ENCODE results near the gene TRAPPC10. TPM values are rescaled to one million over a fixed set of nuclear protein-coding genes. Genes with fewer than 3 reads are reported as not detected.

Gene TRAPPC10
- total RNA-seq, 5 donors from 2014 or later (not counting 1 experiment from before 2014, with no cell fraction given), result 82.5 to 144 (median 92.2) TPM

DNA sequence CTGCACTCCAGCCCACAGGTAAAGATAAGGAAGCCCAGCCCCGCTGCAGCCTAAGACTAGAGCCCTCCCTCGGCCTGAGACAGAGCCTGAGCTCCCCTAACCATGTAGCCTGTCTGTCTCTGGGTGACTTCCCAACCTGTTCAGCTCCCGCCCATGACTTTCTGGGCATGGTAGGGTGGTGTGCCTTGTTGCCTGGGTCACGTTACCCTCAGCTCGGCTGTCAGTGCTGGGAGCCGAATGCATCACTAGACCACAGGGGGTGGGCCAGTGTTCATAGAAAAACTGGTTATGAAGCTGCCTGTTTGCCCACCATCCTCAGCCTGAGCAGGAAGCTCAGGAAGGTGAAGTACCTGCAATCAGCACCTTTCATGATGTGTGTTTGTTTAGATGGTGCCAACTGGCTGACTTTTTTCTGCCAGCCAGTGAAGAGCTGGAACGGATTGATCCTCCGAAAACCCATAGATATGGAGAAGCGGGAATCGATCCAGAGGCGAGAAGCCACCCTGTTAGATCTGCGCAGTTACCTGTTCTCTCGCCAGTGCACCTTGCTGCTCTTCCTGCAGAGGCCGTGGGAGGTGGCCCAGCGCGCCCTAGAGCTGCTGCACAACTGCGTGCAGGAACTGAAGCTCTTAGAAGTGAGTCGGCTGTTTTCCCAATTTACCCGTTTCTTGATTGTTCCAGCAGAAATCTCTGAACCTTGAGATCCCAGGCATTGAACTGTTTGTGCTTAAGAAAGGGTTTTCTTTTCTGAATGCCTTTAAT is 51.2 kb downstream of the TRAPPC10 start:
- peaks cover 35 to 59% (median 44%) of the 10 kb centered on the region in 3 donors for H3K4me1 Mint-ChIP-seq
- H3K36me3 Mint-ChIP-seq, result peaks cover 47% of the 10 kb centered on the region
- 87% methylated on average over 14 of the region's 19 CpGs for WGBS (ENCODE audit: insufficient coverage)
- ChIA-PET POLR2A (interaction anchor here (0.5 to 0.6 kb wide), 2 partner anchors 15 to 365 kb away, joined by 3 to 4 read pairs; no protein-coding TSS in a partner anchor), CTCF (interaction anchor here (0.5 to 1.0 kb wide), 3 partner anchors 42 to 1089 kb away, joined by 3 read pairs; no protein-coding TSS in a partner anchor)
- no peaks in the 10 kb centered on the region for H3K9me3 Mint-ChIP-seq
- H3K27ac Mint-ChIP-seq, result peak overlapping the region; percentile 79 to 81
- ATAC-seq (replicated peaks in 1 of 4) (no peak), DNase-seq (peak in 3 of 35 experiments; percentile 14 to 33 (median 31))
- H3K9me3 ChIP-seq, result no peaks in the 10 kb centered on the region
- H3K36me3 ChIP-seq (ENCODE audit: control insufficient read depth in 2 of 2, extremely low read depth in 1 of 2, insufficient read depth in 1 of 2, low read length in 1 of 2), result peaks cover 6 to 66% of the 10 kb centered on the region in 2 donors
- H3K27me3 ChIP-seq (replicated peaks in 1 of 2; ENCODE audit: control insufficient read depth in 2 of 2, extremely low read depth in 1 of 2, insufficient read depth in 2 of 2, low read length in 1 of 2), result no peaks in the 10 kb centered on the region
- H3K4me1 ChIP-seq (ENCODE audit: control insufficient read depth in 1 of 2, extremely low read depth in 1 of 2, insufficient read depth in 2 of 2, low read length in 2 of 2), result peaks cover 8 to 39% of the 10 kb centered on the region in 2 experiments
- no peak overlapping the region for H3K4me3 Mint-ChIP-seq
- H3K4me3 ChIP-seq (ENCODE audit: control insufficient read depth in 1 of 2, extremely low read depth in 1 of 2, low read length in 1 of 2), result no peak overlapping the region
- no peaks in the 10 kb centered on the region for H3K27me3 Mint-ChIP-seq
- H3K27ac ChIP-seq (ENCODE audit: low read length), result no peak overlapping the region

DNA sequence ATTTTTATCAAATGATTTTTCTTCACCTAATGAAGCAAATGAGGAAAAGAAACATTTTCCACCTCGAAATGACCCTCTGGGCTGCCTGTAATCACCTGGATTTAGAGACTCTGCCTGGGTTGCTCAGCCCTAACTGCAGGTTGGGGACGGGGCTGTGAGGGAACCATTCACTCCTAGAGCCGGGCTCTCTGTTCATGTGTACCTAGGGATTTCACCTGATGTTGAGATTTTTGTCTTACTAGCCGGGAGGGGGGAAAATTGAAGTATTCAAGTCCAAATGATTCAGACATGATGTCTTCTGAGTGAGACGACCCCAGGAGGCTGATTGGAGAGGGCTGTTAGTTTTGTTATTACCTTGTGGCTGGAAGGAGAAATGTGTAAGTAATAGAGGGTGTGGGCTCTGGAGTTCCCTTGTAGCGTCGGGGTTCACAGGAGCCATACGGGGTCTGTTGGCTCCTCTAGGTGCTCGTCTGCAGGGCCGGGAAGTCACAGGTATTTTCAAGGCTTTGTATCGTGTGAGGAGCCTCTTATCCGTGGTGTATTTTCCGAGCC is 52.8 kb downstream of the TRAPPC10 start:
- no peaks in the 10 kb centered on the region for H3K27me3 Mint-ChIP-seq
- no peaks in the 10 kb centered on the region for H3K9me3 ChIP-seq
- H3K4me1 ChIP-seq (ENCODE audit: control insufficient read depth in 1 of 2, extremely low read depth in 1 of 2, insufficient read depth in 2 of 2, low read length in 2 of 2), result peaks cover 8 to 33% of the 10 kb centered on the region in 2 experiments
- H3K4me3 Mint-ChIP-seq, result peak overlapping the region; percentile 19 to 74 (median 53)
- WGBS (ENCODE audit: insufficient coverage), result 37% methylated on average over 11 of the region's 13 CpGs
- peaks cover 33 to 54% (median 45%) of the 10 kb centered on the region in 3 donors for H3K4me1 Mint-ChIP-seq
- peaks cover 43% of the 10 kb centered on the region for H3K36me3 Mint-ChIP-seq
- POLR2A ChIA-PET, result no interaction called here
- H3K27ac ChIP-seq (ENCODE audit: low read length), result peak overlapping the region; percentile 92
- H3K27ac Mint-ChIP-seq, result peak overlapping the region; percentile 93 to 96
- ATAC-seq (replicated peaks in 1 of 4) (peak in 3 of 4 experiments; percentile 10 to 30 (median 21)), DNase-seq (no peak)
- H3K4me3 ChIP-seq (ENCODE audit: control insufficient read depth in 1 of 2, extremely low read depth in 1 of 2, low read length in 1 of 2), result no peak overlapping the region
- no peaks in the 10 kb centered on the region for H3K27me3 ChIP-seq (replicated peaks in 1 of 2; ENCODE audit: control insufficient read depth in 2 of 2, extremely low read depth in 1 of 2, insufficient read depth in 2 of 2, low read length in 1 of 2)
- peaks cover 2 to 66% of the 10 kb centered on the region in 2 donors for H3K36me3 ChIP-seq (ENCODE audit: control insufficient read depth in 2 of 2, extremely low read depth in 1 of 2, insufficient read depth in 1 of 2, low read length in 1 of 2)
- no peaks in the 10 kb centered on the region for H3K9me3 Mint-ChIP-seq
- CTCF ChIA-PET, result interaction anchor here in 1 of 2 donors (0.6 to 2.7 kb wide), 6 partner anchors 11 to 51 kb away, joined by 3 to 22 read pairs (median 4); no protein-coding TSS in a partner anchor

GRCh38 chr21:44065428-44065827 is 53.3 kb downstream of the TRAPPC10 start:
- no peaks in the 10 kb centered on the region for H3K9me3 ChIP-seq
- Mint-ChIP-seq H3K27me3 (no peaks in the 10 kb centered on the region), H3K9me3 (no peaks in the 10 kb centered on the region), H3K4me1 (peaks cover 33 to 55% (median 47%) of the 10 kb centered on the region in 3 donors), H3K4me3 (peak overlapping the region; percentile 53 to 74 (median 62)), H3K36me3 (peaks cover 44% of the 10 kb centered on the region), H3K27ac (peak overlapping the region; percentile 93 to 96)
- peak overlapping the region; percentile 92 for H3K27ac ChIP-seq (ENCODE audit: low read length)
- 24% methylated on average over 7 of the region's 9 CpGs for WGBS (ENCODE audit: insufficient coverage)
- peak; percentile 41 to 96 (median 88) for DNase-seq
- peak; percentile 94 to 100 (median 100) for ATAC-seq (replicated peaks in 1 of 4)
- ChIA-PET CTCF (interaction anchor here in 1 of 2 donors (0.6 to 2.7 kb wide), 4 partner anchors 11 to 52 kb away, joined by 3 to 22 read pairs (median 4); no protein-coding TSS in a partner anchor), POLR2A (interaction anchor here in 1 of 2 donors (0.9 kb wide), 1 partner anchor 275 kb away, joined by 3 read pairs; no protein-coding TSS in a partner anchor)
- no peaks in the 10 kb centered on the region for H3K27me3 ChIP-seq (replicated peaks in 1 of 2; ENCODE audit: control insufficient read depth in 2 of 2, extremely low read depth in 1 of 2, insufficient read depth in 2 of 2, low read length in 1 of 2)
- no peak overlapping the region for H3K4me3 ChIP-seq (ENCODE audit: control insufficient read depth in 1 of 2, extremely low read depth in 1 of 2, low read length in 1 of 2)
- peaks cover 4 to 70% of the 10 kb centered on the region in 2 donors for H3K36me3 ChIP-seq (ENCODE audit: control insufficient read depth in 2 of 2, extremely low read depth in 1 of 2, insufficient read depth in 1 of 2, low read length in 1 of 2)
- H3K4me1 ChIP-seq (ENCODE audit: control insufficient read depth in 1 of 2, extremely low read depth in 1 of 2, insufficient read depth in 2 of 2, low read length in 2 of 2), result peaks cover 8 to 33% of the 10 kb centered on the region in 2 experiments

GRCh38 chr21:44066116-44066515 is 54.0 kb downstream of the TRAPPC10 start:
- H3K27ac Mint-ChIP-seq, result peak overlapping the region; percentile 93 to 96
- no peaks in the 10 kb centered on the region for H3K27me3 ChIP-seq (replicated peaks in 1 of 2; ENCODE audit: control insufficient read depth in 2 of 2, extremely low read depth in 1 of 2, insufficient read depth in 2 of 2, low read length in 1 of 2)
- ChIA-PET CTCF (interaction anchor here in 1 of 2 donors (0.6 to 2.7 kb wide), 3 partner anchors 10 to 52 kb away, joined by 3 to 22 read pairs (median 5); no protein-coding TSS in a partner anchor), POLR2A (interaction anchor here (0.6 to 0.9 kb wide), 2 partner anchors 14 to 274 kb away, joined by 3 read pairs; no protein-coding TSS in a partner anchor)
- H3K36me3 Mint-ChIP-seq, result peaks cover 45% of the 10 kb centered on the region
- H3K4me3 ChIP-seq (ENCODE audit: control insufficient read depth in 1 of 2, extremely low read depth in 1 of 2, low read length in 1 of 2), result no peak overlapping the region
- peak overlapping the region; percentile 92 for H3K27ac ChIP-seq (ENCODE audit: low read length)
- H3K9me3 ChIP-seq, result no peaks in the 10 kb centered on the region
- H3K4me3 Mint-ChIP-seq, result peak overlapping the region in 2 of 3 donors; percentile 53 to 74
- peaks cover 6 to 73% of the 10 kb centered on the region in 2 donors for H3K36me3 ChIP-seq (ENCODE audit: control insufficient read depth in 2 of 2, extremely low read depth in 1 of 2, insufficient read depth in 1 of 2, low read length in 1 of 2)
- no peaks in the 10 kb centered on the region for H3K9me3 Mint-ChIP-seq
- peaks cover 33 to 56% (median 48%) of the 10 kb centered on the region in 3 donors for H3K4me1 Mint-ChIP-seq
- H3K27me3 Mint-ChIP-seq, result no peaks in the 10 kb centered on the region
- DNase-seq, result no peak
- no peak for ATAC-seq (replicated peaks in 1 of 4)
- WGBS (ENCODE audit: insufficient coverage), result 84% methylated on average over 6 of the region's 10 CpGs
- peaks cover 8 to 33% of the 10 kb centered on the region in 2 experiments for H3K4me1 ChIP-seq (ENCODE audit: control insufficient read depth in 1 of 2, extremely low read depth in 1 of 2, insufficient read depth in 2 of 2, low read length in 2 of 2)

- no peaks in the 10 kb centered on the region for H3K27me3 Mint-ChIP-seq
- H3K36me3 Mint-ChIP-seq, result peaks cover 51% of the 10 kb centered on the region
- ATAC-seq (replicated peaks in 1 of 4) (no peak), DNase-seq (no peak)
- H3K4me1 ChIP-seq (ENCODE audit: control insufficient read depth in 1 of 2, extremely low read depth in 1 of 2, insufficient read depth in 2 of 2, low read length in 2 of 2), result peaks cover 8 to 33% of the 10 kb centered on the region in 2 experiments
- ChIA-PET CTCF (interaction anchor here (0.7 to 2.7 kb wide), 2 partner anchors 17 to 22 kb away, joined by 4 to 22 read pairs; no protein-coding TSS in a partner anchor), POLR2A (no interaction called here)
- no peaks in the 10 kb centered on the region for H3K9me3 ChIP-seq
- no peak overlapping the region for H3K4me3 ChIP-seq (ENCODE audit: control insufficient read depth in 1 of 2, extremely low read depth in 1 of 2, low read length in 1 of 2)
- H3K4me1 Mint-ChIP-seq, result peaks cover 33 to 59% (median 49%) of the 10 kb centered on the region in 3 donors
- H3K36me3 ChIP-seq (ENCODE audit: control insufficient read depth in 2 of 2, extremely low read depth in 1 of 2, insufficient read depth in 1 of 2, low read length in 1 of 2), result peaks cover 6 to 78% of the 10 kb centered on the region in 2 donors
- WGBS (ENCODE audit: insufficient coverage), result 98% methylated on average over 15 of the region's 15 CpGs
- H3K9me3 Mint-ChIP-seq, result no peaks in the 10 kb centered on the region
- no peak overlapping the region for H3K4me3 Mint-ChIP-seq
- no peak overlapping the region for H3K27ac ChIP-seq (ENCODE audit: low read length)
- no peaks in the 10 kb centered on the region for H3K27me3 ChIP-seq (replicated peaks in 1 of 2; ENCODE audit: control insufficient read depth in 2 of 2, extremely low read depth in 1 of 2, insufficient read depth in 2 of 2, low read length in 1 of 2)
- peak overlapping the region in 1 of 2 donors; percentile 69 for H3K27ac Mint-ChIP-seq
Observed at GRCh38 chr21:44067011-44067839, 55.1 kb downstream of the TRAPPC10 start.

All from T-cell (primary cell).